HepG2 (cell line): ENCODE results near the gene GATA1.

Source experiments
- ATF2 ChIP-seq: sonication (generic); formaldehyde crosslinking; IDR thresholded peaks from 2 replicates; pipeline ENCODE4 v1.4.0; 2020; ENCODE audit warnings: missing genetic modification reagents
- EZH2 ChIP-seq: conservative IDR thresholded peaks from 2 replicates; pipeline ENCODE4 v1.6.1; 2012; ENCODE audit warnings: mild to moderate bottlenecking, low read depth, low read length, moderate library complexity
- MATR3 ChIP-seq: sonication (generic); formaldehyde crosslinking; IDR thresholded peaks from 2 replicates; pipeline ENCODE4 v1.4.0; 2020; ENCODE audit warnings: missing genetic modification reagents
- PAWR ChIP-seq: sonication (generic); formaldehyde crosslinking; IDR thresholded peaks from 2 replicates; pipeline ENCODE4 v1.4.0; 2020; ENCODE audit warnings: missing genetic modification reagents, mild to moderate bottlenecking, borderline replicate concordance
- POLR2A ChIP-seq, 2 experiments: IDR thresholded peaks; 2 replicates each; pipeline ENCODE4 v1.6.1; 2011; ENCODE audit warnings: low read depth in 2 of 2, low read length in 2 of 2, mild to moderate bottlenecking in 1 of 2, moderate library complexity in 1 of 2; ENCODE audit not compliant: insufficient read depth in 1 of 2
- SIN3B ChIP-seq: fragments of 150-350 bp; IDR thresholded peaks from 2 replicates; pipeline ENCODE4 v1.6.1; 2014; ENCODE audit warnings: low read length
- ZNF20 ChIP-seq: sonication (generic); formaldehyde crosslinking; IDR thresholded peaks from 2 replicates; pipeline ENCODE4 v1.4.0; 2020; ENCODE audit warnings: mild to moderate bottlenecking, moderate library complexity, missing genetic modification reagents
- ZNF274 ChIP-seq: sonication (generic); formaldehyde crosslinking; IDR thresholded peaks from 2 replicates; pipeline ENCODE4 v1.5.1; 2020; ENCODE audit warnings: mild to moderate bottlenecking, missing genetic modification reagents
- TF ChIP-seq, protein P1 (sequence below): sonication (generic); formaldehyde crosslinking; IDR thresholded peaks from 2 replicates; pipeline ENCODE4 v1.5.0; 2020; ENCODE audit warnings: mild to moderate bottlenecking, missing genetic modification reagents, moderate library complexity
- TF ChIP-seq, protein P2 (sequence below): sonication (generic); formaldehyde crosslinking; IDR thresholded peaks from 2 replicates; pipeline ENCODE4; 2020; ENCODE audit warnings: missing genetic modification reagents, mild to moderate bottlenecking, borderline replicate concordance

DNA sequence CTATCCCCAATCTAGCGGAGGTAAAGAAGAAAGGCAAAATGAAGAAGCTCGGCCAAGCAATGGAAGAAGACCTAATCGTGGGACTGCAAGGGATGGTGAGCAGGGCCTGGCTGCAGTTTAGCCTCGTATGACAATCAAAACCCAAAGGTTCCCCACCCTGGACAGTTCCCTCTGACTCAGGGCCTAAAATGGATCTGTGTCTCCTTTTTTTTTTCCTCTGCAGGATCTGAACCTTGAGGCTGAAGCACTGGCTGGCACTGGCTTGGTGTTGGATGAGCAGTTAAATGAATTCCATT is 16.5 kb downstream of the GATA1 start:
- TF ChIP-seq, protein P1, sequence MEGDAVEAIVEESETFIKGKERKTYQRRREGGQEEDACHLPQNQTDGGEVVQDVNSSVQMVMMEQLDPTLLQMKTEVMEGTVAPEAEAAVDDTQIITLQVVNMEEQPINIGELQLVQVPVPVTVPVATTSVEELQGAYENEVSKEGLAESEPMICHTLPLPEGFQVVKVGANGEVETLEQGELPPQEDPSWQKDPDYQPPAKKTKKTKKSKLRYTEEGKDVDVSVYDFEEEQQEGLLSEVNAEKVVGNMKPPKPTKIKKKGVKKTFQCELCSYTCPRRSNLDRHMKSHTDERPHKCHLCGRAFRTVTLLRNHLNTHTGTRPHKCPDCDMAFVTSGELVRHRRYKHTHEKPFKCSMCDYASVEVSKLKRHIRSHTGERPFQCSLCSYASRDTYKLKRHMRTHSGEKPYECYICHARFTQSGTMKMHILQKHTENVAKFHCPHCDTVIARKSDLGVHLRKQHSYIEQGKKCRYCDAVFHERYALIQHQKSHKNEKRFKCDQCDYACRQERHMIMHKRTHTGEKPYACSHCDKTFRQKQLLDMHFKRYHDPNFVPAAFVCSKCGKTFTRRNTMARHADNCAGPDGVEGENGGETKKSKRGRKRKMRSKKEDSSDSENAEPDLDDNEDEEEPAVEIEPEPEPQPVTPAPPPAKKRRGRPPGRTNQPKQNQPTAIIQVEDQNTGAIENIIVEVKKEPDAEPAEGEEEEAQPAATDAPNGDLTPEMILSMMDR (CRISPR knock-in tag) = no peak
- no peak for TF ChIP-seq ZNF274 (CRISPR knock-in tag)
- TF ChIP-seq POLR2A (IDR thresholded peaks at IDR 0.05; ENCODE audit: insufficient read depth in 1 of 2, low read depth in 2 of 2, low read length in 2 of 2) = no peak
- TF ChIP-seq PAWR (CRISPR knock-in tag) = no peak
- no peak for TF ChIP-seq EZH2
- no peak for TF ChIP-seq SIN3B
- no peak for TF ChIP-seq ZNF20 (CRISPR knock-in tag)
- no peak for TF ChIP-seq MATR3 (CRISPR knock-in tag)
- TF ChIP-seq ATF2 (CRISPR knock-in tag) = no peak
- TF ChIP-seq, protein P2, sequence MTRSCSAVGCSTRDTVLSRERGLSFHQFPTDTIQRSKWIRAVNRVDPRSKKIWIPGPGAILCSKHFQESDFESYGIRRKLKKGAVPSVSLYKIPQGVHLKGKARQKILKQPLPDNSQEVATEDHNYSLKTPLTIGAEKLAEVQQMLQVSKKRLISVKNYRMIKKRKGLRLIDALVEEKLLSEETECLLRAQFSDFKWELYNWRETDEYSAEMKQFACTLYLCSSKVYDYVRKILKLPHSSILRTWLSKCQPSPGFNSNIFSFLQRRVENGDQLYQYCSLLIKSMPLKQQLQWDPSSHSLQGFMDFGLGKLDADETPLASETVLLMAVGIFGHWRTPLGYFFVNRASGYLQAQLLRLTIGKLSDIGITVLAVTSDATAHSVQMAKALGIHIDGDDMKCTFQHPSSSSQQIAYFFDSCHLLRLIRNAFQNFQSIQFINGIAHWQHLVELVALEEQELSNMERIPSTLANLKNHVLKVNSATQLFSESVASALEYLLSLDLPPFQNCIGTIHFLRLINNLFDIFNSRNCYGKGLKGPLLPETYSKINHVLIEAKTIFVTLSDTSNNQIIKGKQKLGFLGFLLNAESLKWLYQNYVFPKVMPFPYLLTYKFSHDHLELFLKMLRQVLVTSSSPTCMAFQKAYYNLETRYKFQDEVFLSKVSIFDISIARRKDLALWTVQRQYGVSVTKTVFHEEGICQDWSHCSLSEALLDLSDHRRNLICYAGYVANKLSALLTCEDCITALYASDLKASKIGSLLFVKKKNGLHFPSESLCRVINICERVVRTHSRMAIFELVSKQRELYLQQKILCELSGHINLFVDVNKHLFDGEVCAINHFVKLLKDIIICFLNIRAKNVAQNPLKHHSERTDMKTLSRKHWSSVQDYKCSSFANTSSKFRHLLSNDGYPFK = no peak
